Tibial nerve (tissue), 3 donors: ENCODE data around the gene STIL.

Experiments
- POLR2A ChIP-seq, 2 donors: fragments of 450-650 bp; IDR thresholded peaks; one replicate each; pipeline ENCODE4 v1.6.1; 2017; ENCODE audit warnings: antibody characterized with exemption in 2 of 2, mild to moderate bottlenecking in 2 of 2, moderate library complexity in 2 of 2
- TF ChIP-seq, protein P1 (sequence below), 5 experiments: fragments of 200-600 bp in 3 of 5; fragments of 450-650 bp in 2 of 5; sonication (generic) in 3 of 5; IDR thresholded peaks; one replicate each; pipeline ENCODE4 v1.5.1; 2016 to 2019; ENCODE audit warnings: antibody characterized with exemption in 5 of 5, mild to moderate bottlenecking in 3 of 5, moderate library complexity in 2 of 5

- TF ChIP-seq, protein P1, sequence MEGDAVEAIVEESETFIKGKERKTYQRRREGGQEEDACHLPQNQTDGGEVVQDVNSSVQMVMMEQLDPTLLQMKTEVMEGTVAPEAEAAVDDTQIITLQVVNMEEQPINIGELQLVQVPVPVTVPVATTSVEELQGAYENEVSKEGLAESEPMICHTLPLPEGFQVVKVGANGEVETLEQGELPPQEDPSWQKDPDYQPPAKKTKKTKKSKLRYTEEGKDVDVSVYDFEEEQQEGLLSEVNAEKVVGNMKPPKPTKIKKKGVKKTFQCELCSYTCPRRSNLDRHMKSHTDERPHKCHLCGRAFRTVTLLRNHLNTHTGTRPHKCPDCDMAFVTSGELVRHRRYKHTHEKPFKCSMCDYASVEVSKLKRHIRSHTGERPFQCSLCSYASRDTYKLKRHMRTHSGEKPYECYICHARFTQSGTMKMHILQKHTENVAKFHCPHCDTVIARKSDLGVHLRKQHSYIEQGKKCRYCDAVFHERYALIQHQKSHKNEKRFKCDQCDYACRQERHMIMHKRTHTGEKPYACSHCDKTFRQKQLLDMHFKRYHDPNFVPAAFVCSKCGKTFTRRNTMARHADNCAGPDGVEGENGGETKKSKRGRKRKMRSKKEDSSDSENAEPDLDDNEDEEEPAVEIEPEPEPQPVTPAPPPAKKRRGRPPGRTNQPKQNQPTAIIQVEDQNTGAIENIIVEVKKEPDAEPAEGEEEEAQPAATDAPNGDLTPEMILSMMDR (IDR thresholded peaks at IDR 0.05): no peak
- no peak for TF ChIP-seq POLR2A (IDR thresholded peaks at IDR 0.05)
Observed at GRCh38 chr1:47348246-47348645, 34.3 kb upstream of the STIL start.
